OCI-LY1 (cell line): ENCODE data around the gene ENDOU.

Experiments used
- EZH2 ChIP-seq: fragments of 200-600 bp; sonication (generic), shearing (Covaris generic); IDR thresholded peaks from 2 replicates; pipeline ENCODE4 v1.8.0; 2017; ENCODE audit warnings: borderline replicate concordance, mixed run types, mild to moderate bottlenecking, antibody characterized with exemption, low read length, moderate library complexity, mixed read lengths
- TF ChIP-seq, protein P1 (sequence below): fragments of 200-600 bp; sonication (generic), shearing (Covaris generic); IDR thresholded peaks from 2 replicates; pipeline ENCODE4 v1.5.1; 2017; ENCODE audit warnings: mild to moderate bottlenecking, antibody characterized with exemption, low read length, moderate library complexity, mixed read lengths

DNA sequence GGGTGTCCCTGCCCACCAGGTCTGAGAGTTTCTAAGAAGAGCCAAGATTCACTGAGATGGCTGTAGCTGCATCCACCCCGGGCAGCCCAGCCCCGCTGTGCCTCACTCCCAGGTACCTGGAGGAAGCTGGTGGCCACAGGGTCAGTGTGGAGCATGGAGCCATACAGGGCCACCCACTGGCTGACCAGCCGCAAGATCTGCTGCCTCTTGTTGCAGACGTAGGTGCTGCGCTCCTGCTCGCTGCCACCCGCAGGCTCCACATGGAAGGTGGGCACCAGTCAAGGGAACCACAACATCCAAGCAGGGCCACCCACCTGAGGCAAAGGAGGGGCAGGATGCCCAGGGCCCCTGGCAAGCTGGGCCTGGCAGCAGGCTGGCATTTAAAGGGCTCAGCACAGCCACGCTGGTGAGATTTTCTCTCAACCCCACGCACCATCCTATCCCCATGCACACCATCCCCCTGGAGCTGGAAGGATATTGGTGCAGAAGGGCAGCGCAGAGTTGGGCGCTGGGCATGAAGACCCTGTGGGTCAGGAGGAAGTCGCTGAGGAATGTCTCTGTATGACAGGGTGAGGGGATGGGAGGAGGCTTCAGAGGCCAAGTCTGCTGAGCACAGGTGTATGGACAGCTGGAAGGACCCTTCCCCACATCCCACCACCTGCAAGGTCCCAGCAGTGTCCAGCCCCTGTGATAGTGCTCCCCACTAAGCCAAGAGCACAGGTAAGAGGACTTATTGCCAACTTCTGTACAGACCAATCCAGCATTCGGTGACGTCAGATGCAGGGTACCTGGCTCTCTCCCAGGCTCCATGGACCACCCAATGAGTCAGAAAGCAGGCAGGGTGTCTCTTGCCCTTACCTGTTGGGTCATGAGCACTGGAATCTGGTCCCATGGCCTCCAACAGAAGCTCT lies 22.6 kb upstream of the ENDOU start:
- TF ChIP-seq, protein P1, sequence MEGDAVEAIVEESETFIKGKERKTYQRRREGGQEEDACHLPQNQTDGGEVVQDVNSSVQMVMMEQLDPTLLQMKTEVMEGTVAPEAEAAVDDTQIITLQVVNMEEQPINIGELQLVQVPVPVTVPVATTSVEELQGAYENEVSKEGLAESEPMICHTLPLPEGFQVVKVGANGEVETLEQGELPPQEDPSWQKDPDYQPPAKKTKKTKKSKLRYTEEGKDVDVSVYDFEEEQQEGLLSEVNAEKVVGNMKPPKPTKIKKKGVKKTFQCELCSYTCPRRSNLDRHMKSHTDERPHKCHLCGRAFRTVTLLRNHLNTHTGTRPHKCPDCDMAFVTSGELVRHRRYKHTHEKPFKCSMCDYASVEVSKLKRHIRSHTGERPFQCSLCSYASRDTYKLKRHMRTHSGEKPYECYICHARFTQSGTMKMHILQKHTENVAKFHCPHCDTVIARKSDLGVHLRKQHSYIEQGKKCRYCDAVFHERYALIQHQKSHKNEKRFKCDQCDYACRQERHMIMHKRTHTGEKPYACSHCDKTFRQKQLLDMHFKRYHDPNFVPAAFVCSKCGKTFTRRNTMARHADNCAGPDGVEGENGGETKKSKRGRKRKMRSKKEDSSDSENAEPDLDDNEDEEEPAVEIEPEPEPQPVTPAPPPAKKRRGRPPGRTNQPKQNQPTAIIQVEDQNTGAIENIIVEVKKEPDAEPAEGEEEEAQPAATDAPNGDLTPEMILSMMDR: no peak
- TF ChIP-seq EZH2: no peak
